IMR-90 (cell line): ENCODE data around the gene CAVIN4.

Experiments
- MAFK ChIP-seq: IDR thresholded peaks from 2 replicates; pipeline ENCODE4 v1.6.1; 2012; ENCODE audit warnings: low read depth, low read length, improper control_type of control experiment
- POLR2A ChIP-seq: IDR thresholded peaks from 2 replicates; pipeline ENCODE4 v1.6.1; 2012; ENCODE audit warnings: mild to moderate bottlenecking, low read depth, low read length
- RAD21 ChIP-seq: IDR thresholded peaks from 2 replicates; pipeline ENCODE4 v1.6.1; 2012; ENCODE audit warnings: low read length, improper control_type of control experiment
- RFX5 ChIP-seq: IDR thresholded peaks from 2 replicates; pipeline ENCODE4 v1.8.0; 2012; ENCODE audit warnings: low read depth, mild to moderate bottlenecking, low read length, moderate library complexity

GRCh38 chr9:100605405-100605804 lies 27.5 kb downstream of the CAVIN4 start:
- TF ChIP-seq POLR2A = no peak
- no peak for TF ChIP-seq MAFK
- no peak for TF ChIP-seq RAD21
- no peak for TF ChIP-seq RFX5
